HCT116 (cell line): ENCODE data around the gene FAAP100.

ENCODE experiments used
- EZH2phosphoT487 ChIP-seq: fragments of 200-600 bp; IDR thresholded peaks from 2 replicates; pipeline ENCODE4 v1.6.1; 2018; ENCODE audit warnings: antibody characterized with exemption, borderline replicate concordance
- MAX ChIP-seq: IDR thresholded peaks from 2 replicates; pipeline ENCODE4 v1.6.1; 2012
- POLR2A ChIP-seq: IDR thresholded peaks from 2 replicates; pipeline ENCODE4 v1.7.0; 2011; ENCODE audit warnings: borderline replicate concordance; ENCODE audit not compliant: insufficient read depth, insufficient read length; ENCODE audit errors: extremely low read depth
- RAD21 ChIP-seq: IDR thresholded peaks from 2 replicates; pipeline ENCODE4 v1.6.1; 2012; ENCODE audit warnings: low read depth, mild to moderate bottlenecking
- YY1 ChIP-seq: IDR thresholded peaks from 2 replicates; pipeline ENCODE4 v1.6.1; 2011; ENCODE audit warnings: low read length, low read depth, moderate library complexity, mild to moderate bottlenecking; ENCODE audit not compliant: insufficient replicate concordance; ENCODE audit errors: extremely low read depth
- ZNF274 ChIP-seq: fragments of 200-500 bp; sonication (Bioruptor generic); IDR thresholded peaks from 2 replicates; pipeline ENCODE4 v1.6.1; 2014; ENCODE audit warnings: mild to moderate bottlenecking, low read depth, low read length, inconsistent platforms
- TF ChIP-seq, protein P1 (sequence below), 3 experiments: fragments of 200-600 bp in 1 of 3; sonication (generic) in 1 of 3; IDR thresholded peaks in 2 of 3; conservative IDR thresholded peaks in 1 of 3; 2 replicates each; pipeline ENCODE4 v1.5.1; 2012 to 2017; ENCODE audit warnings: low read depth in 2 of 3, low read length in 2 of 3, antibody characterized with exemption in 1 of 3, borderline replicate concordance in 1 of 3, control low read depth in 1 of 3, mild to moderate bottlenecking in 1 of 3, mixed read lengths in 1 of 3, mixed run types in 1 of 3, moderate library complexity in 1 of 3; ENCODE audit not compliant: insufficient read depth in 1 of 3

GRCh38 chr17:81528651-81529436 lies 23.3 kb downstream of the FAAP100 start:
- TF ChIP-seq, protein P1, sequence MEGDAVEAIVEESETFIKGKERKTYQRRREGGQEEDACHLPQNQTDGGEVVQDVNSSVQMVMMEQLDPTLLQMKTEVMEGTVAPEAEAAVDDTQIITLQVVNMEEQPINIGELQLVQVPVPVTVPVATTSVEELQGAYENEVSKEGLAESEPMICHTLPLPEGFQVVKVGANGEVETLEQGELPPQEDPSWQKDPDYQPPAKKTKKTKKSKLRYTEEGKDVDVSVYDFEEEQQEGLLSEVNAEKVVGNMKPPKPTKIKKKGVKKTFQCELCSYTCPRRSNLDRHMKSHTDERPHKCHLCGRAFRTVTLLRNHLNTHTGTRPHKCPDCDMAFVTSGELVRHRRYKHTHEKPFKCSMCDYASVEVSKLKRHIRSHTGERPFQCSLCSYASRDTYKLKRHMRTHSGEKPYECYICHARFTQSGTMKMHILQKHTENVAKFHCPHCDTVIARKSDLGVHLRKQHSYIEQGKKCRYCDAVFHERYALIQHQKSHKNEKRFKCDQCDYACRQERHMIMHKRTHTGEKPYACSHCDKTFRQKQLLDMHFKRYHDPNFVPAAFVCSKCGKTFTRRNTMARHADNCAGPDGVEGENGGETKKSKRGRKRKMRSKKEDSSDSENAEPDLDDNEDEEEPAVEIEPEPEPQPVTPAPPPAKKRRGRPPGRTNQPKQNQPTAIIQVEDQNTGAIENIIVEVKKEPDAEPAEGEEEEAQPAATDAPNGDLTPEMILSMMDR (IDR thresholded peaks at IDR 0.05 in 2 of 3, conservative IDR thresholded peaks at IDR 0.05 in 1 of 3; ENCODE audit: borderline replicate concordance in 1 of 3, insufficient read depth in 1 of 3, low read depth in 2 of 3, low read length in 2 of 3): no peak
- TF ChIP-seq EZH2phosphoT487 (no peak), ZNF274 (no peak), POLR2A (no peak), RAD21 (no peak), MAX (no peak), YY1 (no peak)
